Esophagus muscularis mucosa (tissue), 4 donors: ENCODE data around the gene PKMYT1. TPM values are rescaled to one million over a fixed set of nuclear protein-coding genes. Genes with fewer than 3 reads are reported as not detected.

ENCODE experiments used
- DNase-seq: peaks from one replicate; pipeline ENCODE4 v3.0.0-alpha.2; 2017; ENCODE audit errors: extremely low spot score
- H3K27ac ChIP-seq, 4 donors: fragments of 200-600 bp; sonication (generic); replicated peaks in 1 of 4; 1 replicate in 3 of 4; 2 replicates in 1 of 4; pipeline ENCODE4 v1.5.1; 2016 to 2019; ENCODE audit warnings: mild to moderate bottlenecking in 1 of 4
- H3K27me3 ChIP-seq, 4 donors: fragments of 200-600 bp; sonication (generic); one replicate each; pipeline versions ENCODE4 v1.5.1 to v1.6.0; 2016 to 2019
- H3K36me3 ChIP-seq, 4 donors: fragments of 200-600 bp; sonication (generic); one replicate each; pipeline ENCODE4 v1.5.1; 2016 to 2019
- H3K4me1 ChIP-seq, 4 donors: fragments of 200-600 bp; sonication (generic); one replicate each; pipeline ENCODE4 v1.5.1; 2016 to 2019
- H3K4me3 ChIP-seq, 4 donors: fragments of 200-600 bp; sonication (generic); 1 replicate in 2 of 4; 2 replicates in 2 of 4; pipeline ENCODE4 v1.5.1; 2016 to 2019; ENCODE audit warnings: mild to moderate bottlenecking in 4 of 4, moderate library complexity in 1 of 4
- H3K9me3 ChIP-seq, 4 donors: fragments of 200-600 bp; sonication (generic); 1 replicate in 3 of 4; 2 replicates in 1 of 4; pipeline ENCODE4 v1.5.1; 2016 to 2019
- EP300 ChIP-seq: sonication (generic); formaldehyde crosslinking; IDR thresholded peaks from one replicate; pipeline ENCODE4 v1.6.1; 2017; ENCODE audit warnings: antibody characterized with exemption
- POLR2A ChIP-seq: fragments of 450-650 bp; IDR thresholded peaks from one replicate; pipeline ENCODE4 v1.6.1; 2017; ENCODE audit warnings: antibody characterized with exemption, moderate library complexity, mild to moderate bottlenecking, low read depth
- POLR2AphosphoS5 ChIP-seq, 2 donors: sonication (generic); formaldehyde crosslinking; IDR thresholded peaks; one replicate each; pipeline ENCODE4 v1.6.1; 2017; ENCODE audit warnings: antibody characterized with exemption in 2 of 2
- WGBS: methylation state at CpG from one replicate; pipeline ENCODE4 v1.1.5; 2018; 5-methylcytosine and 5-hydroxymethylcytosine counted together
- intact Hi-C: fragments of 100-400 bp; cut with DNase I; formaldehyde crosslinking; loops from one replicate; pipeline ENCODE4 v1.15.1; 2023
- total RNA-seq, 4 donors: library from RNA; depleted of rRNA; stranded (reverse); fragments of >200 nt; gene quantifications; one replicate each; pipeline versions ENCODE4 v1.1.0 to v1.2.1, GENCODE V29; 2016
- TF ChIP-seq, protein P1 (sequence below), 3 experiments: fragments of 200-600 bp in 2 of 3; fragments of 450-650 bp in 1 of 3; sonication (generic) in 2 of 3; IDR thresholded peaks; one replicate each; pipeline ENCODE4 v1.5.1; 2017 to 2019; ENCODE audit warnings: antibody characterized with exemption in 3 of 3, mild to moderate bottlenecking in 2 of 3, moderate library complexity in 1 of 3

PKMYT1 gene
- total RNA-seq, 4 donors from 2014 or later = 0.57 to 2.5 TPM; not detected in 2

DNA sequence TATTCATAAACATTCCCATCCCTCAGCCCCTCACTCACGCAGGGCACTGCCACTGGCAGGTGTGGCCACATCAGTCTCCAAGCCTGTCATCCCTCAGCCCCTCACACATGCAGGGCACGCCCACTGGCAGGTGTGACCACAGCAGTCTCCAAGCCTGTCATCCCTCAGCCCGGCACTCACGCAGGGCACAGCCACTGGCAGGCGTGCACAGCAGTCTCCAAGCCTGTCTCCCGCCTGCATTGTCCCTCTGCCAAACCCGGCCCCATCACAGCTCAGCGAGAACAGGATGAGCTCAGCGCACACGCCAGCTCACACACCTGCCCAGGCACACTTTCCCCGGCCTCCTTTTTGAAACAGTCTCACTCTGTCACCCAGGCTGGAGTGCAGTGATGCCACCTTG is 27.6 kb downstream of the PKMYT1 start:
- Histone ChIP-seq H3K4me3 (no peak overlapping the region), H3K9me3 (no peaks in the 10 kb centered on the region), H3K27me3 (peaks cover 0 to 38% (median 16%) of the 10 kb centered on the region in 4 donors), H3K4me1 (no peaks in the 10 kb centered on the region), H3K27ac (no peak overlapping the region), H3K36me3 (peaks cover 11 to 26% (median 22%) of the 10 kb centered on the region in 4 donors)
- DNase-seq = no peak
- TF ChIP-seq, protein P1, sequence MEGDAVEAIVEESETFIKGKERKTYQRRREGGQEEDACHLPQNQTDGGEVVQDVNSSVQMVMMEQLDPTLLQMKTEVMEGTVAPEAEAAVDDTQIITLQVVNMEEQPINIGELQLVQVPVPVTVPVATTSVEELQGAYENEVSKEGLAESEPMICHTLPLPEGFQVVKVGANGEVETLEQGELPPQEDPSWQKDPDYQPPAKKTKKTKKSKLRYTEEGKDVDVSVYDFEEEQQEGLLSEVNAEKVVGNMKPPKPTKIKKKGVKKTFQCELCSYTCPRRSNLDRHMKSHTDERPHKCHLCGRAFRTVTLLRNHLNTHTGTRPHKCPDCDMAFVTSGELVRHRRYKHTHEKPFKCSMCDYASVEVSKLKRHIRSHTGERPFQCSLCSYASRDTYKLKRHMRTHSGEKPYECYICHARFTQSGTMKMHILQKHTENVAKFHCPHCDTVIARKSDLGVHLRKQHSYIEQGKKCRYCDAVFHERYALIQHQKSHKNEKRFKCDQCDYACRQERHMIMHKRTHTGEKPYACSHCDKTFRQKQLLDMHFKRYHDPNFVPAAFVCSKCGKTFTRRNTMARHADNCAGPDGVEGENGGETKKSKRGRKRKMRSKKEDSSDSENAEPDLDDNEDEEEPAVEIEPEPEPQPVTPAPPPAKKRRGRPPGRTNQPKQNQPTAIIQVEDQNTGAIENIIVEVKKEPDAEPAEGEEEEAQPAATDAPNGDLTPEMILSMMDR (IDR thresholded peaks at IDR 0.05) = no peak
- TF ChIP-seq POLR2AphosphoS5 (IDR thresholded peaks at IDR 0.05) (no peak), EP300 (no peak)
- intact Hi-C loops = no loop called here
- WGBS = 62% methylated on average over 10 of the region's 11 CpGs

- peaks cover 11 to 36% (median 28%) of the 10 kb centered on the region in 4 donors for H3K36me3 ChIP-seq
- TF ChIP-seq, protein P1 (IDR thresholded peaks at IDR 0.05) = no peak
- TF ChIP-seq EP300 (no peak), POLR2A (no peak), POLR2AphosphoS5 (IDR thresholded peaks at IDR 0.05) (no peak)
- H3K27ac ChIP-seq = no peak overlapping the region
- intact Hi-C loops = no loop called here
- no peaks in the 10 kb centered on the region for H3K4me1 ChIP-seq
- peaks cover 0 to 19% (median 9%) of the 10 kb centered on the region in 4 donors for H3K27me3 ChIP-seq
- no peaks in the 10 kb centered on the region for H3K9me3 ChIP-seq
- WGBS = 93% methylated on average over 10 of the region's 16 CpGs
- no peak overlapping the region for H3K4me3 ChIP-seq
- DNase-seq = no peak
These were observed 29.5 kb downstream of the PKMYT1 start for GRCh38 chr16:2950773-2951172.

- Histone ChIP-seq H3K27me3 (peaks cover 0 to 15% (median 6%) of the 10 kb centered on the region in 4 donors), H3K27ac (no peak overlapping the region), H3K4me3 (no peak overlapping the region), H3K36me3 (peaks cover 11 to 36% (median 28%) of the 10 kb centered on the region in 4 donors), H3K4me1 (no peaks in the 10 kb centered on the region), H3K9me3 (no peaks in the 10 kb centered on the region)
- WGBS = 100% methylated on average over 8 of the region's 13 CpGs
- intact Hi-C loops = no loop called here
- DNase-seq = no peak
- TF ChIP-seq EP300 (no peak), POLR2AphosphoS5 (IDR thresholded peaks at IDR 0.05) (no peak), POLR2A (no peak)
- TF ChIP-seq, protein P1 (IDR thresholded peaks at IDR 0.05) = no peak
These were observed 29.9 kb downstream of the PKMYT1 start for GRCh38 chr16:2950353-2950724.

DNA sequence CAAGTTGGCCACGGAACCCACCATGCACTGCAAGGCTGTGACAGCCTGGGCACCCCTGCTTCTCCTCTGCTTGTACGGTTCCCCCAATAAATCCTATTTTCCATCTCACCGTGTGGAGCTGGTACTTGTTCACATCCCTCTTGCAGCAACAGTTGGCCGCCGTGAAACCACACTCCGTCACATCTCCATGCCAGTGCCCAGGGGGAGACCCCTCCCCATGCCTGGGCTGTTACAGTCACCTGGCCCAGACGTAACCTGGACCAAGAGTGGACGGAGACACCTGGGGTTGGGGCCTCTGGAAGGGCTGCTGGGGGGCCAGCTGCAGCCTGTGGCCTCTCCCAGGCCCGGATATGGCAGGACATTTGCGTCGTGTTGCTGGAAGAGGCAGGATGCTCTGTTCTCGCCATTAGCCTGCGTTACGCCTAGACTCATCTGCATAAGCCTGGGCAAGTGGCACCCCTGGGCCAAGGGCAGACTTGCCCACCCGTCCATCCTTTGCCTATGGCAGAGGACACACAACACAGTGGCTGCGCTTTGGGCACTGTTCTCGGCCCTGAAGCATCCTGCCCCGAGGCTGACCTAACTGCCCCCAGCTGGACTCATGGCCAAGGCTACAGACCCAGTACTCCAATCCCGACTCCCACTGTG is 30.4 kb downstream of the PKMYT1 start:
- DNase-seq = no peak

More for the DNA sequence above, 30.4 kb downstream of the PKMYT1 start:
- 91% methylated on average over 12 of the region's 19 CpGs for WGBS
- no peaks in the 10 kb centered on the region for H3K4me1 ChIP-seq
- H3K36me3 ChIP-seq = peaks cover 11 to 40% (median 29%) of the 10 kb centered on the region in 4 donors
- H3K27ac ChIP-seq = no peak overlapping the region
- no peaks in the 10 kb centered on the region for H3K9me3 ChIP-seq
- peaks cover 0 to 10% (median 2%) of the 10 kb centered on the region in 4 donors for H3K27me3 ChIP-seq
- no peak overlapping the region for H3K4me3 ChIP-seq
- intact Hi-C loops = no loop called here
- TF ChIP-seq POLR2A (no peak), EP300 (no peak), POLR2AphosphoS5 (IDR thresholded peaks at IDR 0.05) (no peak)
- TF ChIP-seq, protein P1 (IDR thresholded peaks at IDR 0.05) = no peak
